ENCODE data around the gene CDR2. TPM values are rescaled to one million over a fixed set of nuclear protein-coding genes. Genes with fewer than 3 reads are reported as not detected.

CDR2 gene
- total and polyA plus RNA-seq, 9 of the 15 experiments (the other 6 are each of a cell fraction or from before 2014, with no cell fraction given), result 4.6 to 30.3 (median 19.9) TPM

GRCh38 chr16:22297871-22298733, 76.3 kb downstream of the CDR2 start (continued):
- TF ChIP-seq FOXJ2 (tag; IDR thresholded peaks at IDR 0.05) (peak; percentile 87), ZNF639 (CRISPR knock-in tag; conservative IDR thresholded peaks at IDR 0.05 in 1 of 2, IDR thresholded peaks at IDR 0.05 in 1 of 2) (no peak), ZSCAN32 (CRISPR knock-in tag; IDR thresholded peaks at IDR 0.05) (peak; percentile 49; the same call in 1 of the 2 replicates), KDM4B (IDR thresholded peaks at IDR 0.05; ENCODE audit: borderline replicate concordance in 2 of 2, low read depth in 1 of 2) (no peak), NFE2L1 (tag; IDR thresholded peaks at IDR 0.05; ENCODE audit: borderline replicate concordance, low read depth) (no peak), DPF2 (IDR thresholded peaks at IDR 0.05) (no peak), ETS1 (conservative IDR thresholded peaks at IDR 0.05; ENCODE audit: control insufficient read depth, low read depth, low read length) (peak; percentile 75; the same call in 1 of the 2 replicates), CHD2 (IDR thresholded peaks at IDR 0.05; ENCODE audit: low read depth, low read length) (no peak), CCAR2 (IDR thresholded peaks at IDR 0.05; ENCODE audit: low read depth, low read length) (no peak), PCBP2 (IDR thresholded peaks at IDR 0.05; ENCODE audit: low read depth, low read length, poor library complexity, severe bottlenecking) (no peak), RNF2 (IDR thresholded peaks at IDR 0.05) (no peak; the same call in 1 of the 2 replicates), MITF (IDR thresholded peaks at IDR 0.05) (no peak), GTF2A2 (tag; IDR thresholded peaks at IDR 0.05) (no peak), RBM15 (IDR thresholded peaks at IDR 0.05; ENCODE audit: insufficient read depth, low read length) (no peak), TCFL5 (CRISPR knock-in tag; conservative IDR thresholded peaks at IDR 0.05) (0 out of 2 replicates have a peak, but pooled peaks have one; percentile 8), ZNF282 (CRISPR knock-in tag; IDR thresholded peaks at IDR 0.05) (no peak), RBBP5 (IDR thresholded peaks at IDR 0.05; ENCODE audit: borderline replicate concordance, insufficient read depth, low read length, poor library complexity, severe bottlenecking) (no peak)
- TF ChIP-seq, protein P1, sequence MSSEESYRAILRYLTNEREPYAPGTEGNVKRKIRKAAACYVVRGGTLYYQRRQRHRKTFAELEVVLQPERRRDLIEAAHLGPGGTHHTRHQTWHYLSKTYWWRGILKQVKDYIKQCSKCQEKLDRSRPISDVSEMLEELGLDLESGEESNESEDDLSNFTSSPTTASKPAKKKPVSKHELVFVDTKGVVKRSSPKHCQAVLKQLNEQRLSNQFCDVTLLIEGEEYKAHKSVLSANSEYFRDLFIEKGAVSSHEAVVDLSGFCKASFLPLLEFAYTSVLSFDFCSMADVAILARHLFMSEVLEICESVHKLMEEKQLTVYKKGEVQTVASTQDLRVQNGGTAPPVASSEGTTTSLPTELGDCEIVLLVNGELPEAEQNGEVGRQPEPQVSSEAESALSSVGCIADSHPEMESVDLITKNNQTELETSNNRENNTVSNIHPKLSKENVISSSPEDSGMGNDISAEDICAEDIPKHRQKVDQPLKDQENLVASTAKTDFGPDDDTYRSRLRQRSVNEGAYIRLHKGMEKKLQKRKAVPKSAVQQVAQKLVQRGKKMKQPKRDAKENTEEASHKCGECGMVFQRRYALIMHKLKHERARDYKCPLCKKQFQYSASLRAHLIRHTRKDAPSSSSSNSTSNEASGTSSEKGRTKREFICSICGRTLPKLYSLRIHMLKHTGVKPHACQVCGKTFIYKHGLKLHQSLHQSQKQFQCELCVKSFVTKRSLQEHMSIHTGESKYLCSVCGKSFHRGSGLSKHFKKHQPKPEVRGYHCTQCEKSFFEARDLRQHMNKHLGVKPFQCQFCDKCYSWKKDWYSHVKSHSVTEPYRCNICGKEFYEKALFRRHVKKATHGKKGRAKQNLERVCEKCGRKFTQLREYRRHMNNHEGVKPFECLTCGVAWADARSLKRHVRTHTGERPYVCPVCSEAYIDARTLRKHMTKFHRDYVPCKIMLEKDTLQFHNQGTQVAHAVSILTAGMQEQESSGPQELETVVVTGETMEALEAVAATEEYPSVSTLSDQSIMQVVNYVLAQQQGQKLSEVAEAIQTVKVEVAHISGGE (CRISPR knock-in tag; IDR thresholded peaks at IDR 0.05), result no peak
